Heart left ventricle (tissue), 13 donors: ENCODE measurements around the gene PREX1.

Source experiments
- CTCF ChIP-seq, 12 donors: fragments of 200-600 bp; sonication (generic) in 4 of 12; IDR thresholded peaks; one replicate each; pipeline versions ENCODE4 v1.5.0 to v1.8.0; 2018 to 2022; ENCODE audit warnings: antibody characterized with exemption in 12 of 12, mild to moderate bottlenecking in 5 of 12
- POLR2A ChIP-seq, 2 donors: fragments of 450-650 bp; IDR thresholded peaks; one replicate each; pipeline ENCODE4 v1.6.1; 2017; ENCODE audit warnings: antibody characterized with exemption in 2 of 2, mild to moderate bottlenecking in 2 of 2, moderate library complexity in 2 of 2
- donor health status: ischemic (EF 13 %, LVEDD 7.1; RV severe dilation, severe dysfunction).
- donor health status: DM: no; HTN: yes; CAD: no.
- donor health status: DM: no; HTN: no; CAD: no.
- donor health status: ischemic (EF 25% LVEDD 6.9; RV normal size, moderate dysfunction).
- donor health status: ischemic (EF 25% LVEDD 5.7; RV mildly dilated, moderate dysfunction).
- donor health status: ischemic (EF 35%, LVEDD 5.7; RV mildly dilated, moderate dysfunction).
- donor health status: nonischemic (EF 11% LVEDD 7.7; RV severe dilation, severe dysfunction).
- donor health status: DM: yes; HTN: yes; CAD: no.
- donor health status: PGD.
- donor health status: ischemic (EF 29% LVEDD 5.4; RV normal size, mild dysfunction).
- donor health status: nonischemic (EF 23%, LVEDD 6.1; RV moderate dilation, normal function).

GRCh38 chr20:48820649-48820973 is 7.2 kb downstream of the PREX1 start:
- no peak for TF ChIP-seq CTCF (IDR thresholded peaks at IDR 0.05)
- no peak for TF ChIP-seq POLR2A (IDR thresholded peaks at IDR 0.05)
